Motor neuron (in vitro differentiated cells): Measurements from ENCODE around the gene GPC6. TPM values are rescaled to one million over a fixed set of nuclear protein-coding genes. Genes with fewer than 3 reads are reported as not detected.

Experiments
- ATAC-seq, 8 experiments: fragments of 200-7000 bp; cut with Tn5 transposase; replicated peaks in 6 of 8; 2 replicates each; pipeline ENCODE4 v1.8.0; 2021; ENCODE audit warnings: mild to moderate bottlenecking in 8 of 8, moderate library complexity in 8 of 8
- H3K27ac ChIP-seq, 2 donors: fragments of 250-450 bp; sonication (Bioruptor Pico); 2 replicates each; pipeline ENCODE4 v1.9.0; 2021; ENCODE audit warnings: antibody characterized with exemption in 2 of 2, mild to moderate bottlenecking in 2 of 2, moderate library complexity in 1 of 2
- H3K4me1 ChIP-seq, 2 donors: fragments of 250-450 bp; sonication (Bioruptor Pico); replicated peaks in 1 of 2; 2 replicates each; pipeline ENCODE4 v1.6.1; 2021; ENCODE audit warnings: antibody characterized with exemption in 2 of 2, mild to moderate bottlenecking in 2 of 2, moderate library complexity in 1 of 2
- H3K4me3 ChIP-seq, 5 donors: fragments of 250-450 bp; sonication (Bioruptor Pico); 2 replicates each; pipeline ENCODE4 v1.9.0; 2021; ENCODE audit warnings: antibody characterized with exemption in 5 of 5, mild to moderate bottlenecking in 5 of 5, moderate library complexity in 4 of 5
- WGBS, 10 experiments: fragments of 450-650 bp; shearing (Covaris generic); methylation state at CpG; one replicate each; pipeline ENCODE4 v1.0.0; 2022; 5-methylcytosine and 5-hydroxymethylcytosine counted together
- in situ Hi-C, 9 experiments: fragments of 400-800 bp; cut with MboI; loops; one replicate each; pipeline ENCODE4 v1.15.0; 2021; ENCODE audit warnings: low sequenced_read_pairs in 9 of 9, low pct_unique_long_range_greater_than_20kb in 2 of 9; ENCODE audit not compliant: unreplicated experiment in 9 of 9
- total RNA-seq, 8 experiments: library from RNA; unstranded; fragments of 300-600 nt; gene quantifications; 2 replicates each; pipeline versions ENCODE4 v1.2.3 to v1.2.4, GENCODE V29; 2022

GPC6 gene
- total RNA-seq, 8 experiments from 2014 or later: 1.8 to 52.4 (median 15.5) TPM

DNA sequence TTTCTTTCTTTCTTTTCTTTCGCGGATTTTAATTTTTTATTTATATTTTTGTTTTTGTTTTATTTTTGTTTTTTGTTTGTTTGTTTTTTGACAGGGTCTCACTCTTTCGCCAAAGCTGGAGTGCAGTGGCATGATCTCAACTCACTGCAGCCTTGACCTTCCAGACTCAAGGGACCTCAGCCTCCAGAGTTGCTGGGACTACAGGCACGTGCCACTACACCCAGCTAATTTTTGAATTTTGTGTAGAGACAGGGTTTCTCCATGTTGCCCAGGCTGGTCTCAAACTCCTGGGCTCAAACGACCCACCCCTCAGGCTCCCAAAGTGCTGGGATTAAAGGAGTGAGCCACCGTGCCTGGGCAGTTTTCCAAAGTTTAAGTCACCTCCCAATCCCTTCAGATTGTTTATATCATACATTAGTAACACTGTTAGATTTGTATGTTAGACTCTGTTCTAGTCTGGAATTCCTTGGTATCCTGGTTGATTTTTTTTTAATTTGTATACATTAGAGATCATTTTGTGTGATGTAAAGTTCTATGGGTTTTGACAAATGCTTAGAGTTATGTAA lies 655.6 kb downstream of the GPC6 start:
- in situ Hi-C loops: no loop called here
- WGBS, 10 experiments: 70 to 96% (median 89%) methylated on average over 2 to 5 of the region's 6 CpGs
- no peaks in the 10 kb centered on the region for H3K4me1 ChIP-seq

GRCh38 chr13:93889430-93889951 lies 662.9 kb downstream of the GPC6 start:
- H3K27ac ChIP-seq: no peak overlapping the region
- 44 to 100% (median 78%) methylated on average over 1 of the region's 1 CpG; no CpG with 5 or more reads in 4 of the 10 experiments for WGBS, 10 experiments
- H3K4me3 ChIP-seq: no peak overlapping the region
- in situ Hi-C loops: no loop called here
- H3K4me1 ChIP-seq: peaks cover 0 to 10% of the 10 kb centered on the region in 2 donors
- no peak for ATAC-seq

More for the DNA sequence above, 655.6 kb downstream of the GPC6 start:
- Histone ChIP-seq H3K4me3 (no peak overlapping the region), H3K27ac (no peak overlapping the region)
- ATAC-seq: no peak

- Histone ChIP-seq H3K27ac (no peak overlapping the region), H3K4me3 (no peak overlapping the region), H3K4me1 (peaks cover 0 to 5% of the 10 kb centered on the region in 2 donors)
- in situ Hi-C loops: no loop called here
- ATAC-seq: no peak
- 30 to 86% (median 59%) methylated on average over 2 of the region's 2 CpGs; no CpG with 5 or more reads in 2 of the 10 experiments for WGBS, 10 experiments
Measured at GRCh38 chr13:93899981-93900380, 673.4 kb downstream of the GPC6 start.

DNA sequence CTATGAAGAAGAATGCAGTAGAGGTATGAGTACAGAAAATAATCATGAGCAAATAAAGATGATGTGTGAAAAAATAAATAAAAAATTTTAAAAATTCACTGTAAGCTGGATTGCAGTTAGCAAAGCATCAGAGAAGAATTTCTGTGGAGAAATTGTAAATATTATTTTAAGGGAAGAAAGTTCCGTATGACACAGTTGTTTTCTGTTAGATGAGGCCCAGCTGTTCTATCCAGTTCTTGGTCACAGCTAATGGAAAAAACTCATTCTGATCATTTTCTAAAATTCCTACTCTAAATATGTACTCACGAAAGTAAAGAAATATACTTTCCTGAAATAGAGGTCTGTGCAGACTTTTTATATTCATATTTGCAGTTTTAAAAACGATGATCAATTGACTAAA lies 674.1 kb downstream of the GPC6 start:
- ATAC-seq: no peak
- no peak overlapping the region for H3K4me3 ChIP-seq
- H3K27ac ChIP-seq: no peak overlapping the region
- 31 to 100% (median 87%) methylated on average over 1 to 3 of the region's 3 CpGs for WGBS, 10 experiments
- peaks cover 0 to 4% of the 10 kb centered on the region in 2 donors for H3K4me1 ChIP-seq
- in situ Hi-C loops: no loop called here

DNA sequence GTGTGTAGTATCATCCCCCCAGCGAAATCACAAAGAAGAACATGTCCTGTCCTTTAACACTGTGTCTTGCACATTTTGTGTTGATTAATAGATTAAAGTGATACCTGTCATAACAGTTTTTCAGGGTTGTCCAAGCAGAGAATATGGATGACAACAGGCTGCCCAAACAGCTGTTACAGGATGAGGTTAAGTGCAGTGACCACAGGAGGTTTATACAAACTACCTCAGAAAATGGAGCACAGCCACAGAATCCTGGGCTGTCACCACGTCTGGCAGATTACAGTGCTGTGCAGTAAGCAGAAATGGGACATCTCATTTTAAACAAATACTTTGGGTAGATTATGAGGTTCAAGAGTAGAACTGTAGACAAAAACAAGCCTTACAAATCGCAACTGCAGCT lies 677.3 kb downstream of the GPC6 start:
- H3K27ac ChIP-seq: no peak overlapping the region
- in situ Hi-C loops: no loop called here
- 70 to 100% (median 83%) methylated on average over 1 to 3 of the region's 3 CpGs; no CpG with 5 or more reads in 1 of the 10 experiments for WGBS, 10 experiments
- H3K4me3 ChIP-seq: no peak overlapping the region
- H3K4me1 ChIP-seq: no peaks in the 10 kb centered on the region
- ATAC-seq: no peak

GRCh38 chr13:93915269-93915809 lies 688.7 kb downstream of the GPC6 start:
- H3K4me1 ChIP-seq: no peaks in the 10 kb centered on the region
- ATAC-seq: peak in 1 of 8 experiments; percentile 55
- H3K27ac ChIP-seq: no peak overlapping the region
- WGBS, 10 experiments: 14 to 100% (median 86%) methylated on average over 1 of the region's 1 CpG; no CpG with 5 or more reads in 3 of the 10 experiments
- in situ Hi-C loops: no loop called here
- no peak overlapping the region for H3K4me3 ChIP-seq

GRCh38 chr13:93922063-93922855 lies 695.7 kb downstream of the GPC6 start:
- no peak for ATAC-seq
- WGBS, 10 experiments: 53 to 100% (median 81%) methylated on average over 2 to 5 of the region's 5 CpGs
- Histone ChIP-seq H3K4me3 (no peak overlapping the region), H3K4me1 (peaks cover 0 to 6% of the 10 kb centered on the region in 2 donors), H3K27ac (no peak overlapping the region)
- in situ Hi-C loops: no loop called here

DNA sequence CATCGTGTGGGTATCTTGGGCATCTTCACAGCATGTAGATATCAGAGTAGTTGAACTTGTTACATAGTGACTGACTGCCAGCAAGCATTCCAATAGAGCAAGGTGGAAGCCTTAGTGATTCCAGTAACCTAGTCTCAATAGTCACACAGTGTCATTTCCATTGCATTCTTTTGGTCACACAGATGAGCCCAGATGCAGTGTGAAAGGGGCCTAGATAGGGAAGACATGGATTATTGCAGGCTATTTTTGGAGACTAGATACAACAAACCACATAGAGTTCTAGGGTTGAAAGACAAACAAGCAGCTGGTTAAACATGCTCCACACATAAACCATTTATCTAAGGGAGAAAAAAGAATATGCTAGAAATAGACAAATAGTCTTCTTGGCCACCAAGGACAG lies 699.4 kb downstream of the GPC6 start:
- Histone ChIP-seq H3K4me1 (peaks cover 0 to 6% of the 10 kb centered on the region in 2 donors), H3K27ac (no peak overlapping the region), H3K4me3 (no peak overlapping the region)
- peak in 3 of 8 experiments; percentile 40 to 88 (median 78) for ATAC-seq
- WGBS, 10 experiments: 80 to 100% (median 100%) methylated on average over 1 of the region's 1 CpG; no CpG with 5 or more reads in 5 of the 10 experiments
- in situ Hi-C loops: no loop called here

- ATAC-seq: peak in 4 of 8 experiments; percentile 20 to 86 (median 62)
- peaks cover 0 to 6% of the 10 kb centered on the region in 2 donors for H3K4me1 ChIP-seq
- no peak overlapping the region for H3K4me3 ChIP-seq
- H3K27ac ChIP-seq: no peak overlapping the region
- 0 to 89% (median 63%) methylated on average over 1 of the region's 1 CpG; no CpG with 5 or more reads in 4 of the 10 experiments for WGBS, 10 experiments
- in situ Hi-C loops: no loop called here
Measured at GRCh38 chr13:93926425-93926824, 699.8 kb downstream of the GPC6 start.

DNA sequence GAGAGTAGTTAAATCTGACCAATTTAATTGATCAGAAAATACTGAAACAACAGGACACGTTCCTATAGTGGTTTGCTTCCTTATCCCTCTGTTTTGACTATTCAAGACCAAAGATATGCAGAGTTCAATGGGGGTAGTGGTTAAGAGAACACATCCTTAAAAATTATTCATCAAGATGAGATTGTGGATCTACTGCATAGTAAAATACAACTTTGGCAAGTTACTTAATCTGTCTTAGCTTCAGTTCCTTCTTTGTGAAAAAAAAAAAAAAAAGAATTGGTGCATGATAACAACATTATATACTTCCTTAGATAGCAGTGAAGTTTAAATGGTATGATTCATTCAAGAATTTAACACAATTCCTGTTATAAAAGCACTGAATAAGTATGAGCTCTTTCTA lies 700.8 kb downstream of the GPC6 start:
- in situ Hi-C loops: no loop called here
- 43 to 100% (median 70%) methylated on average over 1 of the region's 1 CpG; no CpG with 5 or more reads in 4 of the 10 experiments for WGBS, 10 experiments

DNA sequence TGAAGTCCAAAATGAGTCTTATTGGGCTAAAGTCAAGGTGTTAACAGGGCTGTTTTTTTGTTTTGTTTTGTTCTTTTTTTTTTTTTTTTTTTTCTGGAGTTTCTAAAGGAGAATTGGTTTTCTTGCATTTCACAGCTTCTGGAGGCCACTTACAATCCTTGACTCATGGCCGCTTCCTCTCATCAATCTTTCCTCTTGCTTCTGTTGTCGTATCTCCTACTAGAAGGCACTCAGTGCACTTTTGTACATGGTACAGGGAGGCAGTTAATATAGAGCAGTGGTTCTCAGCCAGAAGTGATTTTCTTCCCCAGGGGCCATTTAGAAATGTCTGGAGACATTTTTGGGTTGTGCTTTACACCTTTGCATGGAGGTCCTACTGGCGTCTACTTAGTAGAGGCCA lies 706.3 kb downstream of the GPC6 start:
- Histone ChIP-seq H3K27ac (no peak overlapping the region), H3K4me1 (peaks cover 0 to 6% of the 10 kb centered on the region in 2 donors), H3K4me3 (no peak overlapping the region)
- no peak for ATAC-seq
- in situ Hi-C loops: no loop called here
- 56 to 100% (median 87%) methylated on average over 1 to 3 of the region's 3 CpGs; no CpG with 5 or more reads in 1 of the 10 experiments for WGBS, 10 experiments

More for the DNA sequence above, 700.8 kb downstream of the GPC6 start:
- Histone ChIP-seq H3K4me1 (peaks cover 0 to 6% of the 10 kb centered on the region in 2 donors), H3K4me3 (no peak overlapping the region), H3K27ac (no peak overlapping the region)
- ATAC-seq: no peak

DNA sequence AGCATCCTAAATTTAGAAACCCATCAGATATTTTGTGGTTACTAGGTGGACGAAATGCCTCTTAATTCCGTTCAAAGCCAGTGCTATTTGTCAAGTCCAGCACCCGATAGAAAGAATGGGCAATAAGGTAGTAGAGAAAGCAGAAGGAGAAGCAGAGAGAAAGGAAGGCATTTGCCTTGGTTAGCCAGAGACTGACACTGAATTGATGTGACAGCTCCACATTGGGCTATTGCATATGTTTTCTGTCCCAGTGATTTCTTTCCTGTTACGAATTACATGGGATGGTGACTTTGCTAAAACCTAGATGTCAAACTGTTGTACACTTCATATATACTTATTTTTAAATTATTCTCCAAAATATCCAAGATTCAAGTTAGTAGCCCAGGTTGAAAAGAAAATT lies 710.3 kb downstream of the GPC6 start:
- no peak overlapping the region for H3K27ac ChIP-seq
- peaks cover 0 to 6% of the 10 kb centered on the region in 2 donors for H3K4me1 ChIP-seq
- no peak overlapping the region for H3K4me3 ChIP-seq
- no peak for ATAC-seq
- WGBS, 10 experiments: 50 to 93% (median 85%) methylated on average over 1 to 4 of the region's 4 CpGs; no CpG with 5 or more reads in 1 of the 10 experiments
- in situ Hi-C loops: no loop called here

GRCh38 chr13:93941444-93941843 lies 714.8 kb downstream of the GPC6 start:
- H3K4me1 ChIP-seq: peaks cover 0 to 6% of the 10 kb centered on the region in 2 donors
- WGBS, 10 experiments: 65 to 100% (median 88%) methylated on average over 1 to 2 of the region's 2 CpGs; no CpG with 5 or more reads in 1 of the 10 experiments
- in situ Hi-C loops: no loop called here
- no peak overlapping the region for H3K4me3 ChIP-seq
- H3K27ac ChIP-seq: no peak overlapping the region
- no peak for ATAC-seq
